HG03095 (cell line): Measurements from ENCODE around the gene ELF4.

Experiments
- ATAC-seq: cut with Tn5 transposase; IDR thresholded peaks from one replicate; pipeline ENCODE4 v1.9.1; 2021; ENCODE audit warnings: moderate library complexity; ENCODE audit not compliant: unreplicated experiment

Gene ELF4

GRCh38 chrX:130110379-130111219, at the start of gene ELF4:
Gene ELF4 (minus strand): TSS chrX:130110497. CDS start chrX:130081330, 29,167 bp downstream.
- peak; percentile 37 for ATAC-seq

GRCh38 chrX:130159776-130160175, 49.5 kb upstream of the ELF4 start:
- ATAC-seq, result no peak

GRCh38 chrX:130158311-130158710, 48.0 kb upstream of the ELF4 start:
- no peak for ATAC-seq

- ATAC-seq, result no peak
Measured at GRCh38 chrX:130155564-130155963, 45.3 kb upstream of the ELF4 start.

- no peak for ATAC-seq
Measured at GRCh38 chrX:130147631-130148030, 37.3 kb upstream of the ELF4 start.

DNA sequence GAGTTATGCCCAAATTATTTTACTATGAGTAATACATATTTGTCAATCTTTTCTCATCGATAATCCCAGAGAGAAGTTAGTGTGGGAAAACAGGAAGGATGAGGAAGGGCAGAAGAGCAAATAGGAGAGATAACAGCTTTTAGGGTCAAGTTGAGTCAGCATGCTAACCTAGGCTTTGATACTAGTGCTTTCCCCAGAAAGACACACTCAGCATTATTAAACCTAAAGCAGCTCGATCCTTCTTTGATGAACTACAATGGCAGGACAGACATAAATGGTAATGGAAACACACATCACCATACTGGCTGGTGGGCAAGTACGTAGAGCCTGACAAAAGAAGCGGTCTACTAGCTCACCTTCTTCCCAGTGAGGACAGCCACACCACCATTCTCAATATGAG, 34.8 kb upstream of the ELF4 start:
- ATAC-seq, result no peak

GRCh38 chrX:130144509-130144908, 34.2 kb upstream of the ELF4 start:
- no peak for ATAC-seq

- no peak for ATAC-seq
Measured at GRCh38 chrX:130139474-130140201, 29.3 kb upstream of the ELF4 start.

GRCh38 chrX:130136961-130137360, 26.7 kb upstream of the ELF4 start:
- no peak for ATAC-seq

DNA sequence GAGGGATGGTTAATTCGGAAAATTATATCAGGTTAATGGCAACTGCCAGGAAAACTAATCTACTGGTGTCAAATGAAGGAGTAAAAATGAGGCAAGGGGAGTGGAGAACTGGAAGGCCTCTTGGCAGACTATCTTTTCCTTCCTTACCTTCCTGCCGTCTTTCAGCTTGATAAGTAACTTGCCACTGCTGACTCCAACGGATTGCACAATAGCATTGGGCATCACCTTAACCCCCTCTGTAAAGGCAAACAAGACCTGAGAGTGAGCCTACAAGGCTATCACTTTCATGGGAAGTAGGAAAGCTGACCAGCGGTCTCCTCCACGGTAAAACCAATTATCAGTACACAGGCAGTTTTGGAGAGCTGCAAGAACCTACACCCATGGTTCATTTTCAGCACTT, 26.2 kb upstream of the ELF4 start:
- ATAC-seq, result no peak

- no peak for ATAC-seq
Measured at GRCh38 chrX:130130990-130131389, 20.7 kb upstream of the ELF4 start.

- ATAC-seq, result no peak
Measured at GRCh38 chrX:130125091-130125874, 15.0 kb upstream of the ELF4 start.

DNA sequence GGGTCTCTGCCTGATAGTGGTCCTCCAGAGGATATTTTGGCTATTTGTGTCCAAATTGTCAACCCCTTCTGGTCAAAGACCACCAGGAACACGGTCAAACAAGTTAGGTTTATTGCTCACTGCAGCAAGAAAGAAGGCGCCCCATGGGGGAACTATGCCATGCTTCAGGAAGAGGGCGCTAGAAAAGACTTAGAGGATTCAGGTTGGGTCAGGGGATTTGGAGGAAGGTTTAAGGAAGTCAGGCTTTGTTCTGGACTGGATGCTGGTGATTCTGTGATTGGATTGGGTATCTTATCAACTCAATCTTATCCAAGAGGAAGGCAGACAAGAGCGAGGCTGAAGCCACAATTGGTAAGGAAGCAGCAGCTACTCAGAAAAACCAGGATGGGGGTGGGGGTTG, 14.3 kb upstream of the ELF4 start:
- no peak for ATAC-seq

DNA sequence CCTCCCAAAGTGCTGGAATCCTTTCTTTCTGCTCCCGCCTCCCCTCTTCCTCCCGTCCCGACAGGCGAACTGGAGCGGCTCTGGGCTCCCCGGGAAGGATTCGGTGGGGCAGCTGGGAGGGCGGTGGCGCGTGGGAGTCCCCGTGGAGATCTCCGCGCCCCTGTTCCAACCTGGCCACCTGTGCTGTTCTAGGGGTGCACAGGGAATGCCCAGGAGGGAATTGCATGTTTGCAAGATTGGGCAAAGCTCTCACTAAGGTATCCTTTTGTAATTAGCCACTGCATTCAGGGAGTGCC, 11.2 kb upstream of the ELF4 start:
- ATAC-seq, result no peak

DNA sequence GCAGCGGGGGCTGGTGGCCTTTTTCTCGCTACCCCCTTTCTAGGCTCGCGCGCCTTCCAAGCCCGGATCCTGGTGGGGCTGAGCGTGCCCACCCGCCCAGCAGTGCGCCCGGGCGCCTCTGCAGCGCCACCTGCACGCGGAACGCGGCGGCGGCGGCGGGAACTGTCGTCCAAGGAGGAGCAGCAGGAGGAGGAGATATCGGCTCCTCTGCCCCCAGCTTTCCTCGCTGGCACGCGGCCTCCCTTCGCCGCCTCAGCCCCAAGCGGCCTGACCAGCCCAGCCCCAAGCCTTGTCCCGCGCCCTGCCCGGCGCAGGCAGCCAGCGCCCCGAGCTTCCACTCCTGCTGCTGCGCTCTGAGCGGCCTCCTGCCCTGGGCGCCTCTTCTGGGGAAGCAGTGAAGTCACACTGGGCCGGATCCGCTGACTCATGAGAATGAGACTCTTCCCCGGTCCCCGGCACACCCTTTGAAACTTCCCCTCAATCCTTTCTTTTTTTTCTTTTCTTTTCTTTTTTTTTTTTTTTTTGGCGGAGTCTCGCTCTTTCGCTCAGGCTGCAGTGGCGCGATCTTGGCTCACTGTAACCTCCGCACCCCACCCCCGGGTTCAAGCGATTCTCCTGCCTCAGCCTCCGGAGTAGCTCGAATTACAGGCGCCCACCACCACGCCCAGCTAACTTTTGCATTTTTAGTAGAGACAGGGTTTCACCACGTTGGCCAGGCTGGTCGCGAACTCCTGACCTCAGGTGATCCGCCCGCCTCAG, 10.6 kb upstream of the ELF4 start:
- peak; percentile 63 for ATAC-seq

GRCh38 chrX:130120321-130120731, 10.0 kb upstream of the ELF4 start:
- peak; percentile 39 for ATAC-seq

- ATAC-seq, result no peak
Measured at GRCh38 chrX:130119312-130119898, 9.1 kb upstream of the ELF4 start.

- no peak for ATAC-seq
Measured at GRCh38 chrX:130118441-130119311, 8.4 kb upstream of the ELF4 start.

GRCh38 chrX:130117166-130117565, 6.9 kb upstream of the ELF4 start:
- ATAC-seq, result no peak
